ENCODE measurements around the gene ZNF292. TPM values are rescaled to one million over a fixed set of nuclear protein-coding genes. Genes with fewer than 3 reads are reported as not detected.

Gene ZNF292
- total RNA-seq, 2 donors from 2014 or later, result 31.5 to 46.8 TPM

DNA sequence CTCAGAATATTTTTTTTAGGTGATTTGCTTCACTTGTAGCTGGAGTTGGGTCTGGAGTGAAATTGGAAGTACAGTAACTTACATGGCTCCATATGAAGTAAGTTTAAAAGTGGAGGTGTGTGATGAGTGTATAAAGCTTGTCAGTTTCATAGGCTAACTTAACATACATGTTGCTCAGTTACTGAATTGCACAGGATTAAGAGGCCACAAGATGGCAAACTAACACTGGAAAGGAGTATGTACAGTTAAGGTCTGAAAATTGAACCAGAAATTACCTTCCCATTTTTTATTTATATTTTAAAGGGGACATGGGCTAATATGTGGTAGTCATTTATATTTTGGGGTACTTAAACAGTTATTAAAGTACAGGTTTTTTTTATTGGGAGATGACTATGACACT, 121.8 kb downstream of the ZNF292 start:
- no peak for ATAC-seq (ENCODE audit: insufficient number of reproducible peaks, low FRiP score, low read depth)
- no peak for DNase-seq (ENCODE audit: low spot score)
- Histone ChIP-seq H3K4me3 (no peak overlapping the region), H3K9me3 (no peaks in the 10 kb centered on the region), H3K4me1 (ENCODE audit: control insufficient read depth in 1 of 2, low read depth in 2 of 2) (no peaks in the 10 kb centered on the region), H3K27me3 (replicated peaks; ENCODE audit: insufficient read depth) (no peaks in the 10 kb centered on the region), H3K36me3 (no peaks in the 10 kb centered on the region), H3K27ac (no peak overlapping the region)
- TF ChIP-seq, protein P1, sequence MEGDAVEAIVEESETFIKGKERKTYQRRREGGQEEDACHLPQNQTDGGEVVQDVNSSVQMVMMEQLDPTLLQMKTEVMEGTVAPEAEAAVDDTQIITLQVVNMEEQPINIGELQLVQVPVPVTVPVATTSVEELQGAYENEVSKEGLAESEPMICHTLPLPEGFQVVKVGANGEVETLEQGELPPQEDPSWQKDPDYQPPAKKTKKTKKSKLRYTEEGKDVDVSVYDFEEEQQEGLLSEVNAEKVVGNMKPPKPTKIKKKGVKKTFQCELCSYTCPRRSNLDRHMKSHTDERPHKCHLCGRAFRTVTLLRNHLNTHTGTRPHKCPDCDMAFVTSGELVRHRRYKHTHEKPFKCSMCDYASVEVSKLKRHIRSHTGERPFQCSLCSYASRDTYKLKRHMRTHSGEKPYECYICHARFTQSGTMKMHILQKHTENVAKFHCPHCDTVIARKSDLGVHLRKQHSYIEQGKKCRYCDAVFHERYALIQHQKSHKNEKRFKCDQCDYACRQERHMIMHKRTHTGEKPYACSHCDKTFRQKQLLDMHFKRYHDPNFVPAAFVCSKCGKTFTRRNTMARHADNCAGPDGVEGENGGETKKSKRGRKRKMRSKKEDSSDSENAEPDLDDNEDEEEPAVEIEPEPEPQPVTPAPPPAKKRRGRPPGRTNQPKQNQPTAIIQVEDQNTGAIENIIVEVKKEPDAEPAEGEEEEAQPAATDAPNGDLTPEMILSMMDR (IDR thresholded peaks at IDR 0.05), result no peak

DNA sequence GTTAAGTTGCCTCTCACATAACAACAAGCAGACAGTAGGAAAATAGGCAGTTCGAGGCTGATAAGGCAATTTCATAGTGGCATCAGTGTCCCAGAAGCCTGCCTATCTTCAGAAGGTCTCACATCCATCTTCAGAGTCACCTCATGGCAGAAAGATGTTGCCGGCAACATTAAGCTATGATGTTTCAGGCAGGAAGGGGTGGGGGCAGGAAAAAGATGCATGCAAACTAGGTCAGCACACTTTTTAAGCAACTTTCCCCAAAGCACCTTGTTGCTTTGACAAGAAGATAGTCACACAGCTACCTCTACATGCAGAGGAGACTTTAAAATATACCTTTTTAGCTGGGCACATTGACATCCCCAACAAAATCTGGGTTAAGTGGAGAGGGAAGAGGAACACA, 123.8 kb downstream of the ZNF292 start:
- no peak overlapping the region for H3K27ac ChIP-seq
- DNase-seq (ENCODE audit: low spot score), result no peak
- no peaks in the 10 kb centered on the region for H3K4me1 ChIP-seq (ENCODE audit: control insufficient read depth in 1 of 2, low read depth in 2 of 2)
- no peaks in the 10 kb centered on the region for H3K36me3 ChIP-seq
- TF ChIP-seq, protein P1 (IDR thresholded peaks at IDR 0.05), result no peak
- no peaks in the 10 kb centered on the region for H3K27me3 ChIP-seq (replicated peaks; ENCODE audit: insufficient read depth)
- no peak overlapping the region for H3K4me3 ChIP-seq
- H3K9me3 ChIP-seq, result no peaks in the 10 kb centered on the region
- ATAC-seq (ENCODE audit: insufficient number of reproducible peaks, low FRiP score, low read depth), result no peak

GRCh38 chr6:87281426-87281825, 126.1 kb downstream of the ZNF292 start:
- no peaks in the 10 kb centered on the region for H3K4me1 ChIP-seq (ENCODE audit: control insufficient read depth in 1 of 2, low read depth in 2 of 2)
- no peaks in the 10 kb centered on the region for H3K27me3 ChIP-seq (replicated peaks; ENCODE audit: insufficient read depth)
- no peak for ATAC-seq (ENCODE audit: insufficient number of reproducible peaks, low FRiP score, low read depth)

DNA sequence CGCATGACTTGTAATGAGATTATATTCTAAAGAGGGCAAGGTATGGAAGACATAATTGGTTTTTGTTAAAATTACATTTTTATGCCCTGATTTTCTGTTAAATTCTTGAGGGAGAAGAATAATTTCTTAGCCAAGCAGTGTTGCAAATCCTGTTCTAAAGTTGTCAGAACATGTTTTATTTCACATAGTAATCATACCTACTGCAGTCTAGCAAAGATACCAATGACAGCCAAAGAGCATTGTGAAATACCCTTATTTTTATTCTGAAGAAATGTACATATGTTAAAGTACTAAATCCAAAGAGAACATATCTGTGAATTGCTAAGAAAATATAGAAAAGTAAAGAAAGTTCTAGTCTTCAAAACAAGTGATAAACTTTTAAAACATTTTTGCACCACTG, 127.4 kb downstream of the ZNF292 start:
- Histone ChIP-seq H3K9me3 (no peaks in the 10 kb centered on the region), H3K27me3 (replicated peaks; ENCODE audit: insufficient read depth) (no peaks in the 10 kb centered on the region), H3K27ac (no peak overlapping the region), H3K4me3 (no peak overlapping the region), H3K4me1 (ENCODE audit: control insufficient read depth in 1 of 2, low read depth in 2 of 2) (no peaks in the 10 kb centered on the region), H3K36me3 (no peaks in the 10 kb centered on the region)
- TF ChIP-seq, protein P1 (IDR thresholded peaks at IDR 0.05), result no peak
- ATAC-seq (ENCODE audit: insufficient number of reproducible peaks, low FRiP score, low read depth), result no peak
- DNase-seq (ENCODE audit: low spot score), result no peak

More at GRCh38 chr6:87281426-87281825, 126.1 kb downstream of the ZNF292 start:
- Histone ChIP-seq H3K27ac (no peak overlapping the region), H3K36me3 (no peaks in the 10 kb centered on the region), H3K9me3 (no peaks in the 10 kb centered on the region), H3K4me3 (no peak overlapping the region)
- TF ChIP-seq, protein P1 (IDR thresholded peaks at IDR 0.05), result no peak
- DNase-seq (ENCODE audit: low spot score), result no peak

DNA sequence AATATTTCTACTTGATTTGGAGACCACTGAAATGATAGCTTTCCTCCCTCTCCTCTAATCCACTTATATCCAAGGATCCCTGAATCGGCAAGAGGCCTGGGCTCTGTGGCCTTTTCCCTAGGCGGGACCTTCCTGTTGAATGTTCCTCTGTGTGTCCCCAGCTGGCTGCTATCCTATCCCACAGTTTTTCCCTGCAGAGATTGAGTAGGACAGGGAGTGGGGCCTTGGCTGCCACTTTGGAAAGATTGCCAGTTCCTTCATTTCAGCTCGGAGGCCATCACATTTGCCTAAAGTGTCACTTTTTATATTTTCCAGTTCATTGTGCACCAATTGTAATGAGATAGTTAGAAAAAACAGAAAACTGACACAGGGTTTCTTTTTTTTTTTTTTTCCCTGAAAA, 128.1 kb downstream of the ZNF292 start:
- Histone ChIP-seq H3K36me3 (no peaks in the 10 kb centered on the region), H3K4me3 (no peak overlapping the region), H3K9me3 (no peaks in the 10 kb centered on the region), H3K4me1 (ENCODE audit: control insufficient read depth in 1 of 2, low read depth in 2 of 2) (no peaks in the 10 kb centered on the region), H3K27ac (no peak overlapping the region), H3K27me3 (replicated peaks; ENCODE audit: insufficient read depth) (no peaks in the 10 kb centered on the region)
- ATAC-seq (ENCODE audit: insufficient number of reproducible peaks, low FRiP score, low read depth) (no peak), DNase-seq (ENCODE audit: low spot score) (no peak)
- TF ChIP-seq, protein P1 (IDR thresholded peaks at IDR 0.05), result no peak

All from thoracic aorta (tissue), 2 donors.